ENCODE measurements around the gene MEIKIN.

The MEIKIN gene

GRCh38 chr5:131810510-131811249 lies 134.8 kb downstream of the MEIKIN start:
- no peak for TF ChIP-seq ZFX (IDR thresholded peaks at IDR 0.05)
- peak; percentile 37 for TF ChIP-seq CTCF (conservative IDR thresholded peaks at IDR 0.05)
- no peak overlapping the region for H3K27ac ChIP-seq

- TF ChIP-seq ZFX (IDR thresholded peaks at IDR 0.05) (peak; percentile 77), CTCF (conservative IDR thresholded peaks at IDR 0.05) (no peak)
- peak within 1 kb of the TSS; percentile 93 for H3K27ac ChIP-seq
Measured at GRCh38 chr5:131796793-131797693, 148.4 kb downstream of the MEIKIN start, which contains the start of gene FNIP1. FNIP1 (minus strand) TSS chr5:131797017; CDS start chr5:131796921, 96 bp downstream.

DNA sequence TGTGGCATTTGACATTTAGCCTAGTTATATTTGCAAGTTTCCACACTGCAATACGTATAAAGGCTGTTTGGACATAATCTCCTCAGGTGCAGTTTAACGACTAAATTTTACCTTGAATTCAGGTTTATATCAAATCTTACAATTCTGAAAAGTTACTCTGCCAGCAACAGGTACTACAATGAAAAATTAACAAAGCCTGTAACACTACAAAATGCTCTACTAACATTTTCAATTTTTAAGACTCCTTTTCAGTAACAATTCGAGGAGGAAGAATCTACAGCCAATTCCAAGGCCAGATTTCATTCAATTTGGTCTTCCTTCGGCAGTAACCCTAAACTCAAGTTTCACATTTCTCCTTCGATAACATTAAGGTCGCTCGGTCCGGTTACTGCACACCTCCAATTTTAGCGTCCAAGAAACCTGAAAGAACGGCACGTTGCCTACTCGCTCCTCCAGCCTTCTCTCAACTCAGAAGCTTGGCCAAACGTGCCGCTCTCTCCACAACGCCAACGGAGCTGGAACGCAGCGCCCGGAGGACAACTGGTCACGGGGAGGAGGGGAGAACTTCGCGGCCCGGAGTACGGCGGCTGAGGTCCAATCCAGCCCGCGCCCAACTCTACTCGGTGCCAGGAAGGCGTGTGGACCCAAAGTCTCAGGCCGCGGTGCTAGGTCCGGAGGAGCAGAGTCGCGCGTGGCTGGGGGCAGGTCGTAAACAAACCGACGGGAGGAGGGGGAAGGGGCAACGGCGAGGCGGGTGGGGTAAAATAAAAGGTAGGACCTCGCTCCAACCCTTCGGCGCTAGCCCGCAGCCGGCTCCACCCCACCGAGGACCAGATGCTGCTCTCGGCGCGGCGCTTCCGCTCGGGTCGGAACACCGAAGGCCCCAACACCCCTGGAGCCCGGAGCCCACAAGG lies 149.3 kb downstream of the MEIKIN start:
- peak overlapping the region; percentile 93 for H3K27ac ChIP-seq
- TF ChIP-seq ZFX (IDR thresholded peaks at IDR 0.05) = no peak

GRCh38 chr5:131795228-131795627 lies 150.2 kb downstream of the MEIKIN start:
- H3K27ac ChIP-seq = no peak overlapping the region
- no peak for TF ChIP-seq CTCF (conservative IDR thresholded peaks at IDR 0.05)
- TF ChIP-seq ZFX (IDR thresholded peaks at IDR 0.05) = no peak

GRCh38 chr5:131794586-131794985 lies 150.9 kb downstream of the MEIKIN start:
- no peak overlapping the region for H3K27ac ChIP-seq
- TF ChIP-seq ZFX (IDR thresholded peaks at IDR 0.05) (no peak), CTCF (conservative IDR thresholded peaks at IDR 0.05) (no peak)

GRCh38 chr5:131792896-131793295 lies 152.6 kb downstream of the MEIKIN start:
- TF ChIP-seq CTCF (conservative IDR thresholded peaks at IDR 0.05) (no peak), ZFX (IDR thresholded peaks at IDR 0.05) (no peak)
- no peak overlapping the region for H3K27ac ChIP-seq

GRCh38 chr5:131791866-131792265 lies 153.6 kb downstream of the MEIKIN start:
- TF ChIP-seq ZFX (IDR thresholded peaks at IDR 0.05) = no peak
- no peak for TF ChIP-seq CTCF (conservative IDR thresholded peaks at IDR 0.05)
- no peak overlapping the region for H3K27ac ChIP-seq
